Neural cell (in vitro differentiated cells): ENCODE data around the gene DMKN. TPM values are rescaled to one million over a fixed set of nuclear protein-coding genes. Genes with fewer than 3 reads are reported as not detected.
"Not testable (repeated sequence)": the region's sequence is repeated elsewhere in the genome, so short reads cannot be mapped to it uniquely, and the experiment has no call there.

Experiments
- H2AFZ ChIP-seq: fragments of 200-600, 300-800 bp; sonication (generic), shearing (Covaris generic); 2 replicates; pipeline ENCODE4 v1.6.0; 2014; ENCODE audit warnings: low read depth, mild to moderate bottlenecking, antibody characterized with exemption, low read length, moderate library complexity
- H3F3A ChIP-seq: fragments of 200-600 bp; shearing (Covaris generic); 2 replicates; pipeline ENCODE4 v1.6.1; 2016; ENCODE audit warnings: mild to moderate bottlenecking, moderate library complexity, mixed read lengths, antibody characterized with exemption, low read length; ENCODE audit not compliant: insufficient read depth, poor library complexity, severe bottlenecking
- H3K27ac ChIP-seq: fragments of 200-600, 300-800 bp; sonication (generic), shearing (Covaris generic); 2 replicates; pipeline ENCODE4 v1.5.1; 2014; ENCODE audit warnings: mild to moderate bottlenecking, low read length, moderate library complexity
- H3K27me3 ChIP-seq: fragments of 300-800, 200-600 bp; sonication (generic), shearing (Covaris generic); 2 replicates; pipeline ENCODE4 v1.6.0; 2014; ENCODE audit warnings: mild to moderate bottlenecking, low read depth, low read length, moderate library complexity; ENCODE audit not compliant: insufficient read depth
- H3K36me3 ChIP-seq: fragments of 300-800, 200-600 bp; sonication (generic), shearing (Covaris generic); 2 replicates; pipeline ENCODE4 v1.5.1; 2014; ENCODE audit warnings: mild to moderate bottlenecking, antibody characterized with exemption, low read length, moderate library complexity; ENCODE audit not compliant: insufficient read depth
- H3K4me2 ChIP-seq: fragments of 300-800, 200-600 bp; sonication (generic), shearing (Covaris generic); 2 replicates; pipeline ENCODE4 v1.6.0; 2014; ENCODE audit warnings: mild to moderate bottlenecking, low read length
- H3K4me3 ChIP-seq: fragments of 300-800, 200-600 bp; sonication (generic), shearing (Covaris generic); 2 replicates; pipeline ENCODE4 v1.5.1; 2014; ENCODE audit warnings: mild to moderate bottlenecking, low read length, moderate library complexity
- H3K79me2 ChIP-seq: fragments of 200-600 bp; shearing (Covaris generic); replicated peaks from 2 replicates; pipeline ENCODE4 v1.6.0; 2014; ENCODE audit warnings: mild to moderate bottlenecking, low read length, moderate library complexity; ENCODE audit not compliant: insufficient read depth
- H3K9ac ChIP-seq: fragments of 300-800, 200-600 bp; sonication (generic), shearing (Covaris generic); 2 replicates; pipeline ENCODE4 v1.6.1; 2016; ENCODE audit warnings: mild to moderate bottlenecking, low read length, mixed read lengths
- H3K9me2 ChIP-seq: fragments of 200-600 bp; shearing (Covaris generic); 2 replicates; pipeline ENCODE4 v1.6.1; 2016; ENCODE audit warnings: mild to moderate bottlenecking, low read length, mixed read lengths; ENCODE audit not compliant: insufficient read depth
- H3K9me3 ChIP-seq: fragments of 200-600, 300-800 bp; sonication (generic), shearing (Covaris generic); 2 replicates; pipeline ENCODE4 v1.6.1; 2016; ENCODE audit warnings: mild to moderate bottlenecking, mixed run types, low read length, moderate library complexity, mixed read lengths
- H4K20me1 ChIP-seq: fragments of 200-600 bp; shearing (Covaris generic); 2 replicates; pipeline ENCODE4 v1.6.1; 2016; ENCODE audit warnings: mild to moderate bottlenecking, mixed run types; ENCODE audit not compliant: insufficient read depth
- EP300 ChIP-seq: fragments of 450-650 bp; conservative IDR thresholded peaks from 2 replicates; pipeline ENCODE4 v1.6.1; 2014; ENCODE audit warnings: antibody characterized with exemption, mild to moderate bottlenecking, moderate library complexity; ENCODE audit not compliant: poor library complexity, severe bottlenecking
- EZH2 ChIP-seq: fragments of 200-600, 300-800 bp; shearing (Covaris generic), sonication (generic); IDR thresholded peaks from 2 replicates; pipeline ENCODE4 v1.6.1; 2014; ENCODE audit warnings: antibody characterized with exemption, low read length, borderline replicate concordance, mild to moderate bottlenecking; ENCODE audit not compliant: insufficient read depth, poor library complexity, severe bottlenecking
- MXI1 ChIP-seq: fragments of 450-650 bp; conservative IDR thresholded peaks from 2 replicates; pipeline ENCODE4 v1.6.1; 2014; ENCODE audit warnings: antibody characterized with exemption, mild to moderate bottlenecking; ENCODE audit not compliant: poor library complexity, severe bottlenecking
- POLR2AphosphoS5 ChIP-seq: IDR thresholded peaks from 2 replicates; pipeline ENCODE4 v1.6.1; 2012
- RAD21 ChIP-seq: fragments of 450-650 bp; conservative IDR thresholded peaks from 2 replicates; pipeline ENCODE4 v1.6.1; 2014; ENCODE audit warnings: antibody characterized with exemption, mild to moderate bottlenecking, moderate library complexity
- SMC3 ChIP-seq: fragments of 450-650 bp; conservative IDR thresholded peaks from 2 replicates; pipeline ENCODE4 v1.6.1; 2014; ENCODE audit warnings: antibody characterized with exemption, mild to moderate bottlenecking, moderate library complexity; ENCODE audit not compliant: poor library complexity
- TAF1 ChIP-seq: IDR thresholded peaks from 2 replicates; pipeline ENCODE4 v1.6.1; 2012; ENCODE audit warnings: low read depth
- polyA plus RNA-seq: library from polyadenylated mRNA; depleted of rRNA; stranded (reverse); fragments of >200 nt; gene quantifications from 2 replicates; pipeline ENCODE4 v1.2.3, GENCODE V29; 2014
- TF ChIP-seq, protein P1 (sequence below): IDR thresholded peaks from 2 replicates; pipeline ENCODE4 v1.6.1; 2012; ENCODE audit warnings: borderline replicate concordance
- TF ChIP-seq, protein P2 (sequence below): fragments of 450-650 bp; IDR thresholded peaks from 2 replicates; pipeline ENCODE4 v1.5.1; 2014; ENCODE audit warnings: antibody characterized with exemption, mild to moderate bottlenecking, moderate library complexity; ENCODE audit not compliant: poor library complexity, severe bottlenecking

Gene DMKN
- polyA plus RNA-seq, 1 donor from 2014 or later, result not detected

DNA sequence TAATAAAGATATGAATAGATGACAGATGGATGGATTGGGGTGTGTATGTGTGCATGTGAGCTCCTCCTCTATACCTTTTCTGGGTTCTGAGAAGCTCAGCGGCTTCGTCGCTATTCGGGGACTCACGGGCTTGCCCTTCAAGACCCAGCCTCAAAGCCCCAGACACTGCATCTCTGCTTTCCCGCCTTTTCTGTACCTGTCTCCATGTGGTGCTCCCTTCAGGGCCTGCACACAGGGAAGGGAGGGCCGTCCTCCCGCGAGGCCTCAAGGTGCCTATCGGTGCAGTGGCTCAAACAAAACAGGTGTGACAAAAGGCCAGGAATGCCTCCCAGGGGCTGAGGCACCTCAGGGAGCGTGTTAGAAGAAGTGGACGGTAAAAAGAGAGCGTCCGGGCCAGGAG lies 39.3 kb downstream of the DMKN start:
- H3K9me2 ChIP-seq, result no peaks in the 10 kb centered on the region
- H3K4me3 ChIP-seq, result no peak overlapping the region
- H3K27ac ChIP-seq, result no peak overlapping the region
- H3K9me3 ChIP-seq, result no peaks in the 10 kb centered on the region
- TF ChIP-seq EP300 (no peak), MXI1 (no peak), TAF1 (no peak), POLR2AphosphoS5 (no peak), RAD21 (no peak), EZH2 (no peak), SMC3 (no peak)
- TF ChIP-seq, protein P1, sequence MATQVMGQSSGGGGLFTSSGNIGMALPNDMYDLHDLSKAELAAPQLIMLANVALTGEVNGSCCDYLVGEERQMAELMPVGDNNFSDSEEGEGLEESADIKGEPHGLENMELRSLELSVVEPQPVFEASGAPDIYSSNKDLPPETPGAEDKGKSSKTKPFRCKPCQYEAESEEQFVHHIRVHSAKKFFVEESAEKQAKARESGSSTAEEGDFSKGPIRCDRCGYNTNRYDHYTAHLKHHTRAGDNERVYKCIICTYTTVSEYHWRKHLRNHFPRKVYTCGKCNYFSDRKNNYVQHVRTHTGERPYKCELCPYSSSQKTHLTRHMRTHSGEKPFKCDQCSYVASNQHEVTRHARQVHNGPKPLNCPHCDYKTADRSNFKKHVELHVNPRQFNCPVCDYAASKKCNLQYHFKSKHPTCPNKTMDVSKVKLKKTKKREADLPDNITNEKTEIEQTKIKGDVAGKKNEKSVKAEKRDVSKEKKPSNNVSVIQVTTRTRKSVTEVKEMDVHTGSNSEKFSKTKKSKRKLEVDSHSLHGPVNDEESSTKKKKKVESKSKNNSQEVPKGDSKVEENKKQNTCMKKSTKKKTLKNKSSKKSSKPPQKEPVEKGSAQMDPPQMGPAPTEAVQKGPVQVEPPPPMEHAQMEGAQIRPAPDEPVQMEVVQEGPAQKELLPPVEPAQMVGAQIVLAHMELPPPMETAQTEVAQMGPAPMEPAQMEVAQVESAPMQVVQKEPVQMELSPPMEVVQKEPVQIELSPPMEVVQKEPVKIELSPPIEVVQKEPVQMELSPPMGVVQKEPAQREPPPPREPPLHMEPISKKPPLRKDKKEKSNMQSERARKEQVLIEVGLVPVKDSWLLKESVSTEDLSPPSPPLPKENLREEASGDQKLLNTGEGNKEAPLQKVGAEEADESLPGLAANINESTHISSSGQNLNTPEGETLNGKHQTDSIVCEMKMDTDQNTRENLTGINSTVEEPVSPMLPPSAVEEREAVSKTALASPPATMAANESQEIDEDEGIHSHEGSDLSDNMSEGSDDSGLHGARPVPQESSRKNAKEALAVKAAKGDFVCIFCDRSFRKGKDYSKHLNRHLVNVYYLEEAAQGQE, result no peak
- TF ChIP-seq, protein P2, sequence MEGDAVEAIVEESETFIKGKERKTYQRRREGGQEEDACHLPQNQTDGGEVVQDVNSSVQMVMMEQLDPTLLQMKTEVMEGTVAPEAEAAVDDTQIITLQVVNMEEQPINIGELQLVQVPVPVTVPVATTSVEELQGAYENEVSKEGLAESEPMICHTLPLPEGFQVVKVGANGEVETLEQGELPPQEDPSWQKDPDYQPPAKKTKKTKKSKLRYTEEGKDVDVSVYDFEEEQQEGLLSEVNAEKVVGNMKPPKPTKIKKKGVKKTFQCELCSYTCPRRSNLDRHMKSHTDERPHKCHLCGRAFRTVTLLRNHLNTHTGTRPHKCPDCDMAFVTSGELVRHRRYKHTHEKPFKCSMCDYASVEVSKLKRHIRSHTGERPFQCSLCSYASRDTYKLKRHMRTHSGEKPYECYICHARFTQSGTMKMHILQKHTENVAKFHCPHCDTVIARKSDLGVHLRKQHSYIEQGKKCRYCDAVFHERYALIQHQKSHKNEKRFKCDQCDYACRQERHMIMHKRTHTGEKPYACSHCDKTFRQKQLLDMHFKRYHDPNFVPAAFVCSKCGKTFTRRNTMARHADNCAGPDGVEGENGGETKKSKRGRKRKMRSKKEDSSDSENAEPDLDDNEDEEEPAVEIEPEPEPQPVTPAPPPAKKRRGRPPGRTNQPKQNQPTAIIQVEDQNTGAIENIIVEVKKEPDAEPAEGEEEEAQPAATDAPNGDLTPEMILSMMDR, result no peak
- H3K79me2 ChIP-seq, result no peaks in the 10 kb centered on the region
- H4K20me1 ChIP-seq, result no peaks in the 10 kb centered on the region
- H3K4me2 ChIP-seq, result no peak overlapping the region
- no peaks in the 10 kb centered on the region for H3F3A ChIP-seq
- no peak overlapping the region for H3K9ac ChIP-seq
- no peak overlapping the region for H2AFZ ChIP-seq
- no peaks in the 10 kb centered on the region for H3K27me3 ChIP-seq
- no peaks in the 10 kb centered on the region for H3K36me3 ChIP-seq

DNA sequence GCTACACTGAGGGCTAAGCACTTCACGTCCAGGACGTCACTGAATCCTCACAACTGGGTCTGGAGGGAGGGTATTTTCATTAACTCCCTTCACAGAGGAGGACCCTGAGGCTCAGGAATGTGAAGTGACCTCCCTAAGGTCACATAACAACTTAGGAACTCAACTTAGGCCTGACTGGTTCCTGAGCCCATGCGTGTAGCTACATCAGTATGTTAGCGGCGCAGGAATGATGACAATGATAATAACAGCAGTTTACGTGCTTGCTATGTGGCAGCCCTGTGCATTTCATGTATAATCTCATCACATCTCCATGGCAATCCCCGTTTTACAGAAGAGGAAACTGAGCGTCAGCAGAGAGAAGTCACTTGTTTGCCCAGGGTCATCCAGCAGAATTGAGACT lies 41.5 kb downstream of the DMKN start:
- Histone ChIP-seq H3K27me3 (no peaks in the 10 kb centered on the region), H3K36me3 (no peaks in the 10 kb centered on the region), H3K4me3 (no peak overlapping the region), H3K27ac (no peak overlapping the region), H3K9ac (no peak overlapping the region), H3K79me2 (no peaks in the 10 kb centered on the region), H3K9me3 (no peaks in the 10 kb centered on the region), H3K9me2 (no peaks in the 10 kb centered on the region), H3K4me2 (no peak overlapping the region), H3F3A (no peaks in the 10 kb centered on the region), H4K20me1 (no peaks in the 10 kb centered on the region), H2AFZ (no peak overlapping the region)
- TF ChIP-seq RAD21 (no peak), EP300 (no peak), SMC3 (no peak), TAF1 (no peak), POLR2AphosphoS5 (no peak), MXI1 (no peak), EZH2 (no peak)
- TF ChIP-seq, protein P2, result no peak
- TF ChIP-seq, protein P1, result no peak

DNA sequence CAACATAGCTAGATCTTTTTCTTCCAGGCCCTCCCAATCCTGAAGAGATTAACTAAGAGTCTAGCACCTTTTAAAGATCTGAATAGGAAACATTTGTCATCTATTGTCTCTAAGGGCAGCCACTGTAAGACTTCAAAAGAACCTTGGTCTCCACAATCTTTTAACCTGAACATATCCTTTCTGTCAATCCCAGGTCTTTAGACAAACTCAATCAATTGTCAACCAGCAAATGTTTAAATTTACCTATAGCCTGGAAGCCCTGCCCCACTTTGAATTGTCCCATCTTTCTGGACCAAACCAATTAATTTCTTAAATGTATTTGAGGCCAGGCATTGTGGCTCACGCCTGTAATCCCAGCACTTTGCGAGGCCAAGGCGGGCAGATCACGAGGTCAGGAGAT lies 42.4 kb downstream of the DMKN start:
- H2AFZ ChIP-seq, H3F3A ChIP-seq, H3K27ac ChIP-seq, H3K27me3 ChIP-seq, H3K9ac ChIP-seq, H3K36me3 ChIP-seq, H3K9me3 ChIP-seq, H3K4me2 ChIP-seq, H4K20me1 ChIP-seq, H3K4me3 ChIP-seq, H3K9me2 ChIP-seq, H3K79me2 ChIP-seq: not testable (repeated sequence)
